ENCODE measurements around the gene SLC25A18.
"Not testable (repeated sequence)": the region's sequence is repeated elsewhere in the genome, so short reads cannot be mapped to it uniquely, and the experiment has no call there.

GRCh38 chr22:17636850-17637249 lies 73.6 kb downstream of the SLC25A18 start:
- TF ChIP-seq CTCF (conservative IDR thresholded peaks at IDR 0.05; ENCODE audit: low read length); EZH2phosphoT487 (IDR thresholded peaks at IDR 0.05; ENCODE audit: borderline replicate concordance, low read depth, low read length): not testable (repeated sequence)

Measured in OCI-LY7 (cell line).